PFSK-1 (cell line): ENCODE results near the gene ACKR2.

Experiments used
- REST ChIP-seq, 2 experiments: IDR thresholded peaks; 2 replicates each; pipeline versions ENCODE4 v1.6.1 to v1.8.0; 2011 to 2012; ENCODE audit warnings: low read depth in 2 of 2, low read length in 2 of 2, control low read depth in 1 of 2, inconsistent platforms in 1 of 2, mild to moderate bottlenecking in 1 of 2, moderate library complexity in 1 of 2; ENCODE audit not compliant: insufficient read depth in 1 of 2
- TAF1 ChIP-seq: IDR thresholded peaks from 2 replicates; pipeline ENCODE4 v1.6.1; 2012; ENCODE audit warnings: low read length, control low read depth, borderline replicate concordance; ENCODE audit not compliant: insufficient read depth

GRCh38 chr3:42853056-42853455 lies 43.8 kb downstream of the ACKR2 start:
- TF ChIP-seq REST (IDR thresholded peaks at IDR 0.05; ENCODE audit: insufficient read depth in 1 of 2, low read depth in 2 of 2, low read length in 2 of 2) (no peak), TAF1 (no peak)
